HG03442 (cell line): ENCODE measurements around the gene HYKK.
"Not testable (repeated sequence)": the region's sequence is repeated elsewhere in the genome, so short reads cannot be mapped to it uniquely, and the experiment has no call there.

Experiments used
- ATAC-seq: cut with Tn5 transposase; IDR thresholded peaks from one replicate; pipeline ENCODE4 v1.9.1; 2021; ENCODE audit warnings: mild to moderate bottlenecking, moderate library complexity; ENCODE audit not compliant: unreplicated experiment

Gene HYKK, protein sequence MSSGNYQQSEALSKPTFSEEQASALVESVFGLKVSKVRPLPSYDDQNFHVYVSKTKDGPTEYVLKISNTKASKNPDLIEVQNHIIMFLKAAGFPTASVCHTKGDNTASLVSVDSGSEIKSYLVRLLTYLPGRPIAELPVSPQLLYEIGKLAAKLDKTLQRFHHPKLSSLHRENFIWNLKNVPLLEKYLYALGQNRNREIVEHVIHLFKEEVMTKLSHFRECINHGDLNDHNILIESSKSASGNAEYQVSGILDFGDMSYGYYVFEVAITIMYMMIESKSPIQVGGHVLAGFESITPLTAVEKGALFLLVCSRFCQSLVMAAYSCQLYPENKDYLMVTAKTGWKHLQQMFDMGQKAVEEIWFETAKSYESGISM

DNA sequence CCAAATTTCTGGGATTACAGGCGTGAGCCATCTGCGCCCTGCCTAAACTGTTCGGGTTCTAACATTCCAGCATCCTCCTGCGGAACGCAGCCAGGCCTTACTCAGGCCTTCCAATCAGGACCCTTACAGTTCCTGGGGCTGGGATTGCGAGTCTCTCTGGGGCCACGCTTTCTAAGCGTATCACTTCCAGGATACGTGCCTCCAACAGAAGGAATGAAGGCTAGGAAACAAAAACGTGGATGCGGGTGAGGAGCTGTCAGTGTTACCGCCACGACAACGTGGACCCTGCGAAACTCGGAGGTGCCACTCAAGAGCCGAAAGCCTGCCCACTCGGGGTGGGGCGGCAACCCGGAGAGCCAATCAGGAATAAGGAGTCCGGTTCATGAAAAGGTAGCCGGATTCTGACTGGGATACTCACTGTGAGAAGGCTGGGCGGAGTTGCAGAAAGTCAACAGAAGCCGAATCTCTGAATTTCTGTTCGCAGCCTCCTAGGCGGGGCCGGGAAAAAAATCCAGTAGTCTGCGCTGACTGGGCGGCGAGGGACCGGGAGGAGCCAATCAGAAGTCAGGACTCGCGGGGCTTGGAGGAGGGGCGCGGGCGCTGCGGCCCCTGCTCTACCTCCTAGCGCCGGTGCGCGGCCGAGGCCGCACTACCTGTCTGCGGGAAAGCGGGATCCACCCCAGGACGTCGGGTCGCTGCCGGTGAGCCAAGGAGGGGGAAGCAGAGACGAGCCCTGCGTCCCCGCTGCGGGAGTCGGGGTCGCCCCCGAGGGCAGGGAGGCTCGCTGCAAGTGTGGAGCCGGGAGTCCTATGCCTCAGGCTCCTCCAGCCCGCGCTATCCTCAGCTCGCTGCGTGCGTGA, at the start of gene HYKK:
Gene HYKK, plus strand, starts transcription at position 607 of the 860 bp plus-strand sequence. CDS start 5,512 bp downstream, outside the sequence.
- peak; percentile 84 for ATAC-seq

DNA sequence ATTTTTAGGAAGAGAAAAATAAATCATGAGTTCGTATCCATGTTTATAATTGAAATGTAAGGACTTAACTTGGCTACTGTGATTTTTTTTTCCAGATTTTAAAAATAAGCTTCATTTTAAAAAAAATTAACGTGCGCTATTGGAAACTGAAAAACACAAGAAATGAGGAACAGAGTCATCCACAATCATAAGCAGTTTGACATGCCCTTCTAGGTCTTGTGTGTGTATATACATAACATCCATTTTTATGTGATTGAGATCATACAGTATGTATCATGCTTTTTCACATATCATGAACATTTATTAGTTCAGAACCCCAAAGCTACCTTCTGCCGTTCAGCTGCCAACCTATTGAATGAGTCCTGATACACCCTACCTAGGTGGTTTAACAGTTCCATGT, 46.6 kb upstream of the HYKK start:
- no peak for ATAC-seq

DNA sequence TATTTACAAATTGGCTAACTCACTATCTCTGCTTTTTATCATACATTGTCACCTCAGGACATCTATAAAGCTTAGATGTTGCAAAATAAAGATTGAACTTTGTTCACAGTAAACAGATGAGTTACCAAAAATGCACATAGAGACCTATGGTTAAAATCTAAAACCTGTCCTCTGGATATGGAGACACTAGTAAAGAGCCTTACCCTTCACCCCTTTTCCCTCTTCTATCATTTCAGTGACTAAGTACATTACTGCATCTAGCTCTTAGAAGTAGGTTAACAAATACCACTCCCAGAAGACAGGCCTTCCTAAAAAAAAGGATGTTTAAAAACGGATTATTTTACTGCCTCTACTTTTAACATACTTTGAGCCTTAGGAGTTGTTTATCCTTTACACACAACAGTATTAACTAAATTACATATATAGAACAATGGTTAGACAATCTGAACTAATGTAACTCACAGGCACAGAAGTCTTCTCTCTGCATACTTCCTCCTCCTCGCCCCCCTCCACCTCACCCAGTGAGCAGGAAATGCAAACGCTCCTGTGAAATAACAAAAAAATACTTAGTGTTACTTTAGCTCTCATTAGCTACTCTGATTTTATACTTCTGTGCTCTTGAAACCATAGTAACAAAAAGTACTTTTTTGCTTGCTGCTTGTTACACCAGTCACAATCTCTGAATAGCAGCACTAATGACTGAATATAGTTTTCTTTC, 46.0 kb upstream of the HYKK start:
- ATAC-seq = no peak

DNA sequence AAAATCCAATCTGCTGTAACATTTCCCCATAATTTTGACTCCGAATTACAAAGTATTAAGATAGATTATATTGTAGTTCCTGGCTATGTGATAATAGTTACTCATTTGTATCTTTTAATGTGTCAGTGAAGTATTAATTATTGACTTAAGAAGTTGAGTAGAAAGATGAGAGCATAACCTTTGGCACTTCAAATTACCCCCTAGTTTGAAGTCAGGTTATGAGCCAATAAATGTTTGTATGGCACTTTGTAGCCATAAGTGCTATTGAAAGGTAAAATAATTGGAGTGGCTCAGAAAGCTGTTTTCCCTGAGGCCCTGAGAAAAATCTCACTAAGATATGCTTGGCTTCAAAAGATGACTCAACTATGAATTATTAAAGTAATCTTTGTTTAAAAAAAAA, 38.3 kb upstream of the HYKK start:
- ATAC-seq = no peak

DNA sequence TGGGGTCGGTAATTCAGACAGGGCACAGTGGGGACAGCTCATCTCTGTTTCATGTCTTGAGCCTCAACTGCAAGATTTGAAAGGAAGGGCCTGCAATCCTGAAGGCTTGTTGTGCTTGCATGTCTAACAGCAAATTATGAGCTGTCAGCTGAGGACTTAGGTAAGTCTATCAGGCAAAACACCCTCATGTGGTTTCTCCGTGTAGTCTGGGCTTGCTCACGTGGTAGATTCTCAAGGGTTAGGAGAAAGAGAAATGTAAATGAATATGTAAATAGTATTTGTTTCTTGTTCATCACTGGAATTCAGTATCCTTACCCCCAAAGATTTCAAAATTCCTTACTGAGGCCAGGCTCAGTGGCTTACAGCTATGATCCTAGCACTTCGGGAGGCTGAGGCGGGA, 30.1 kb upstream of the HYKK start:
- ATAC-seq = no peak

DNA sequence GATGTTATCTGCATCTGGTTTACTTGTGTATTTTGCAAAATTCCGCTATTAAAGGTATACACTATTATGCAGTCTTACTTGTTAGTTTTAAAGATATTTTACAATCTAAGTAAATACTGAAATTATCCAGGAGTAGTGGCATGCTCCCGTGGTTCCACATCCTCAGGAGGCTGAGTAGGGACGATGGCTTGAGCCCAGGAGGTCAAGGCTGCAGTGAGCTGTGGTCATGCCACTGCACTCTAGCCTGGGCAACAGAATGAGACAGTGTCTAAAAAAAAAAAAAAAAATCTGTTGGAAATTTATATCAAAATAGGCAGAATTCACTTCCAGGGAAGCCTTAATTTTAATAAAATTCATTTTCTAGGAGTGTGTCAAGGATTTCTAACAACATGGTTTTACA, 27.7 kb upstream of the HYKK start:
- no peak for ATAC-seq

DNA sequence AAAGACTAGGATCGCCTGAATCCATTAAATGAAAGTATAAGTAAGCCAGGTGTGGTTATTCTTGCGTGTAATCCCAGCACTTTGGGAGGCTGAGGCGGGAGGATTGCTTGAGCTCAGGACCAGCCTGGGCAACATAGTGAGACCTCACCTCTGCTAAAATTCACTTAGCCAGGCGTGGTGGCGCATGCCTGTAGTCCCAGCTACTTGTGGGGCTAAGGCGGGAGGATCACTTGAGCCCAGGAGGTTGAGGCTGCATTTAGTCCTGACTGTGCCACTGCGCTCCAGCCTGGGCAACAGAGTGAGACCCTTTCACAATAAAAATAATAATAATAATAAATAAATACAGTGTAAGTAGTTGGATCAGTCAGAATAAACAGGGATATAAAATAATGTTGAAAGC, 25.5 kb upstream of the HYKK start:
- ATAC-seq = no peak

DNA sequence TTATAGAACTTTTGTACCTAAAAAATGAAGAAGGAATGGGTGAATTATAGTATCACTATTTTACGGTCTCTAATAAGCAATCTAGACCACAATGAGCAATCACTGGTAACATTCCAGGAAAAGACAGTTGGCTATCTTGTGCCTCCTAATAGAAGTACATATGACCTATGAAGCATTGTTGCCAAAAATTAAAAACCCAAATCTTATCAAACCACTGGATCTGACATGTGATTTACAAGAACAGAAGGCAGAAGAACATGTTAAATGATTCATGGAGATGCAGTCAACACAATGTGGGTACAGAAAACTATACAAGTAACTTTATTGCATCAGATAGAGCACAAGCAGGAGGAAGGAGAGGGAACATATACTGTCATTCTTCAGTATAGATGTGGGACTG, 14.5 kb upstream of the HYKK start:
- no peak for ATAC-seq

DNA sequence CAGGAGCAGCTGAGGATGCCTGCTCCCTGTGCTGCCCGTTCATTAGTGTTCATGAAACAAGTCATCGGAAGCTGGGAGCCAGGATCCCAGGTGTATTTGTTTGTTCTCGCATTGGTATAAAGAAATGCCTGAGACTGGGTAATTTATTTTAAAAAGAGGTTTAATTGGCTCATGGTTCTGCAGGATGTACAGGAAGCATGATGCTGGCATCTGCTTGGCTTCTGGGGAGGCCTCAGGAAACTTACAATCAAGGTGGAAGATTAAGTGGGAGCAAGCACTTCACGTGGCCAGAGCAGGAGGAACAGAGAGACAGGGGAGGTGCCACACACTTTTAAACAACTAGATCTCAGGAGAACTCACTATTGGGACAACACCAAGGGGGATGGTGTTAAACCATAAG, 5.5 kb upstream of the HYKK start:
- no peak for ATAC-seq

DNA sequence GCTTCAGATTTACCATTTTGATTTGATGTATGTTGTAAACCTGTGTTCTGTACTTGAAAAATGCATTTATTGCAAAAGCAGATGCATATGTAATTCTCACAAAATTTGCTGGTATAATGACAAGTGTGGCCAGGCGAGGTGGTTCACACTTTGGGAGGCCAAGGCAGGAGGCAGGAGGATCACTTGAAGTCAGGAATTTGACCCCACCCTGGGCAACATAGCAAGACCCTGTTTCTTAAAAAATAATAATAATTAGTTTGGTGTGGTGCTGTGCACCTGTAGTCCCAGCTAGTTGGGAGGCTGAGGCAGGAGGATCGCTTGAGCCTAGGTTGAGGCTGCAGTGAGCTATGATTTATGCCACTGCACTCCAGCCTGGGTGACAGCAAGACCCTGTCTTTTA, 4.7 kb upstream of the HYKK start:
- ATAC-seq = no peak

DNA sequence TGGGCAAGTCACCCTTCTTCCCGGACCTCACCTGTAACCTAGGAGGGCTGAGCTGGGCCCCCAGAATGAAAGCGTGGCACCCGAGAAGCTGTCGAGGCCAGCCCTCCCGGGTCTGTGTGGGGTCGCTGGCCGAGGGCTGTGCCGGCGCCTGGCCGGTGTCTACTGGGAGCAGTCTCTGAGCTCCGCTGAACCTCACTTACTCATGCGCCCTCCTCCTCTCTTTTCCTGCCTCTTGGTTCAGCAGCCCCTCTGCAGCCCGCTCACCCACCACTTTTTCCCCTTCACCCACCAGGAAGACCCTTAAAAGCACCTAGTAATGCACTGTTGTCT, 419 bp downstream of the HYKK start:
- peak; percentile 12 for ATAC-seq

DNA sequence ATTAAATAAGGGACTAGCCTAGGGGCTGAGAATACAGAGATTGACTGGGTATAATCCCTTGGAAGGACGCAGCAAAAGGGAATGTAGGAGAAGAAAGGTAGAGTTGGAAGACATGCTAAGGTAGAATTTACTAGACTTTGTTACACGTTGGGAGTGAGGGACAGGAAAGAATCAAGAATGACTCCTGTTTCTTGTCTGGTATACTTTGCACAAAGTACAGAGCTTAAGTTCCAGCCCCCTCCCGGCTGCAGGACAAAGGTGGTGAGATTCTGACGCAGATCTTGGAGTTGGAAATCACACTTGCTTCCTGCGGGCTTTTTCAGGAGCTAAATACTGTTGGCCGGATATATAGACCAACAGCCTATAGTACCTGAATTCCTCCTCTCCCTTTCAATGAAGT, 895 bp downstream of the HYKK start:
- ATAC-seq = no peak

DNA sequence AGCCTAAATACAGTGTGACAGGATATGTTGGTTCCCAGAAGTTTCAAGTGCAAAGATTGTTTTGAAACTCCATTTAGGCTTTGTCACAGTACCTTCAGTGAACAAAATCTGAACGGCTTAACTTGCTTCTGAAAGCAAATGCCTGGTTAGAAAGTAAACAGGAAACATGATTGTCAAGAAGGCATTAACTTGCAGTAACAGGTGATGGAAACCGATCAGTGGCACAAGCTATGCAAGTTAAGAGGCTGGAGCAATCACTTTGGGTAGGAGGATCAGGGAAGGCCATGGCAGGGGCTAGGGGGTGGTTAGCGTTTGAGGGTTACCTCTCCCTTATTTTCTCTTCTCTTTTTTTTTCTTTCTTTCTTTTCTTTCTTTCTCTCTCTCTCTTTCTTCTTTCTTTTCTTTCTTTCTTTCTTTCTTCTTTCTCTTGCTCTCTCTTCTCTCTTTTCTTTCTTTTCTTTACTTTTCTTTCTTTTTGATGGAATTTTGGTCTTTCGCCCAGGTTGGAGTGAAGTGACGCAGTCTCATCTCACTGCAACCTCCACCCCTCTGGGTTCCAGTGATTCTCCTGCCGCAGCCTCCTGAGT, 2.4 kb downstream of the HYKK start:
- no peak for ATAC-seq

DNA sequence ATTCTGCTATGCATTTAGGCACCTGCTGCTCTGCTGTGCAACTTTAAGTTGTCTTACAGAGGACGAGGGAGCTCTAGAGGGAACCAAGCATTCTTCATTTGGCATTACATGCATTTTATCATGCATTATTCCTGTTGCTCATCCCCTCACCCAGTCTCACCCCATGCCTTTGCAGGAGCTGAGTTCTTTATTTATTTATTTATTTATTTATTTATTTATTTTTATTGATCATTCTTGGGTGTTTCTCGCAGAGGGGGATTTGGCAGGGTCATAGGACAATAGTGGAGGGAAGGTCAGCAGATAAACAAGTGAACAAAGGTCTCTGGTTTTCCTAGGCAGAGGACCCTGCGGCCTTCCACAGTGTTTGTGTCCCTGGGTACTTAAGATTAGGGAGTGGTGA, 12.7 kb downstream of the HYKK start:
- not testable (repeated sequence) for ATAC-seq

DNA sequence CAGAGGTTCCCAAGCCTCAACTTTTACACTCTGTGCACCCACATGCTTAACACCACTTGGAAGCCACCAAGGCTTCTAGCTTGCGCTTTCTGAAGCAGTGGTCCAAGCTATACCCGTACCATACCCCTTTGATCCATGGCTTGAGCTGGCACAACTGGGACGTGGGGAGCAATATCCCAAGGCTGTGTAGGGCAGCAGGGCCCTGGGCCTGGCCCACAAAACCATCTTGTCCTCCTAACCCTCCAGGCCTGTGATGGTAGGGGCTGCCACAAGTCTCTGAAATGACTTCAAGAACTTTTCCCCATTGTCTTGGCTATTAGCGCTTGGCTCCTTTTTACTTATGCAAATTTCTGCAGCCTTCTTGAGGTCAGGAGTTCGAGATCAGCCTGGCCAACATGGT, 16.9 kb downstream of the HYKK start:
- ATAC-seq = no peak

DNA sequence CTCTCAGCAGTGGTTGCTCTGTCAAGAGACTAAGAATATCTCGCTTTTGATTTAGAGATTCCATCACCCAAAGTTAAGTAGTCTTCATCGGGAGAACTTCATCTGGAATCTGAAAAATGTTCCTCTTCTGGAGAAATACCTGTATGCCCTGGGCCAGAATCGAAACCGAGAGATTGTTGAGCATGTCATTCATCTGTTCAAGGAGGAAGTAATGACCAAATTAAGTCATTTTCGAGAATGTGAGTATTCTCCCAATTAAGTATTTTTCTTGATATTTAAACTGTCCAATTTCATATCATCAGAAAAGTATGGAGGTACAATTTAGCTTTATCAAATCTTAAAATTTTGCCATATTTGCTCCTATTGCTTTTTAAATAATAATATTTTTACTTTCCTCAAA, 19.9 kb downstream of the HYKK start:
- no peak for ATAC-seq

DNA sequence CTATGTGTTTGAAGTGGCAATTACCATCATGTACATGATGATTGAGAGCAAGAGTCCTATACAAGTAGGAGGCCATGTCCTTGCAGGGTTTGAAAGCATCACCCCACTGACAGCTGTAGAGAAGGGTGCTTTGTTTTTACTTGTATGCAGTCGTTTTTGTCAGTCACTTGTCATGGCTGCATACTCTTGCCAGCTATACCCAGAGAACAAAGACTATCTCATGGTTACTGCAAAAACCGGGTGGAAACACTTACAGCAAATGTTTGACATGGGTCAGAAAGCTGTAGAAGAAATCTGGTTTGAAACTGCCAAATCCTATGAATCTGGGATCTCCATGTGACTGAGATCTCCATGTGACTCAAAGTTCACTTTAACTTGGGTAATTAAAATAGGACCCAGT, 26.0 kb downstream of the HYKK start:
- no peak for ATAC-seq

DNA sequence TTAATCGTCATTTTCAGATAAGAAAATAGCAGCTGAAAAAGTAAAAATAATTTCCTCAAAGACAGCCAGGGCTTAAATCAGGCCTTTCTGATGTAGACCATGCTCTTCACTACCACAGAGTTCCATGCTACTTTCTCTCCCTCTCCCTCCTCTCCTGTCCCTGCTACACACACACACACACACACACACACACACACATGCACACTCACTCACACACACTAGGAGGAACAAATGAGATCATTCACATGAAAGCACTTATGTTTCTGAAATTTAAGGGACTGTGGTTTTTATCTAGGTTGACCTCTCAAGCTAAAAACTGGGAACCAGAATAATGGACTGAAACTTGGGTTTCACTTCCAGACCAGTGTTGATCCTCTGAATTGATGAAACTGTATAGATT, 28.8 kb downstream of the HYKK start:
- no peak for ATAC-seq

DNA sequence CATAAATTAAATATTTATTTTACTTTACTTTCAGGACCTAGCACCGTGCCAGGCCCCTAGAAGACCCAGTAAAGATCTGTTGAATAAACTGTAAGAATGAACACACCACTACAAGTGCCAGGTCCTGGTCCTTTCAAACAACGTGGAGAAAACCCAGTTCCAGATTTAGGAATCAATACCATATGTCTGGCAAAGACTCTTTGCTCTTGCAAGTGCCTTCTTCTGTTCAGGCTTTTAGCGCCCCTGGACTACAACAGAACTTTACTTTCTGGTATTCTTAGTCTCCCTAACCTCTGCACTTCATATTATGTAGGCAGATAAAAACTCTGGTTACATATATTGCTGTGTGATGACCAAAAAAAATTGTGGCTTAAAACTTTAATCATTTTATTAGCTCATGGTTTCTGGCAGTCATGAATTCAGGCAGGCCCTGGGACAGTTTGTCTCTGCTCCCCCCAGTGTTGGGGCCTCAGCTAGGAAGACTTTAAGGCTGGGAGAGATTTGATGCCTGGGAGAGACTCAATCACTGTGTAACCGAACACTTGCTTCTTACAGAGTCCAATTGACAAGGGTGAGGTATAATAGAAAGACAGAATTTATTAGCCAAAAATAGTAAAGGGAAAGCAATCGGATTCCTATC, 30.0 kb downstream of the HYKK start:
- no peak for ATAC-seq

DNA sequence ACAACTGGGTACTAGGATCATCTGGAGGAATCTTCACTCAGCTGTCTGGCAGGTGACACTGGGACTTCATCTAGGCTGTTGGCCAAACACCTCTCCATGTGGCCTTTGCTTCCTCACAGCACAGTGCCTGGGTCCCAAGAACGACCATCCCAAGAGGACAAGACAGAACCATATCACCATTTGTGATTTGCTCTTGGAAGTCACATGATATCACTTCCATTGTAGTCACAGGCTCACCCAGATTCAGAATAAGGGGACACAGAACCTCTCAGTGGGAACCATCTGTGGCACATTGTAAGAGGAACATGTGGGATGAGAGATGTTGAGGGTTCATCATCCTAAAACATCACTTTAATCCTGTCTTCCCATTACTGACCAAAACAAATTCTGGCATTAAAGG, 31.0 kb downstream of the HYKK start:
- ATAC-seq = no peak
